Caco-2 (cell line): ENCODE results near the gene CITED1. TPM values are rescaled to one million over a fixed set of nuclear protein-coding genes. Genes with fewer than 3 reads are reported as not detected.

Experiments
- BruUV-seq: library from RNA; stranded (reverse); fragments of 400-500 nt; replicated peaks from 2 replicates; lab custom pipeline; 2021; lab: Mats Ljungman, UMichigan
- CTCF ChIA-PET: fragments of 300-600 bp; sonication (Branson Sonifier 250); formaldehyde crosslinking; loops from one replicate; lab custom pipeline; 2022; ENCODE audit warnings: antibody characterized with exemption; lab: Charles Lee
- POLR2A ChIA-PET: fragments of 300-600 bp; sonication (Branson Sonifier 250); formaldehyde crosslinking; loops from one replicate; lab custom pipeline; 2022; ENCODE audit warnings: antibody characterized with exemption; lab: Charles Lee
- DNase-seq, 2 experiments: peaks; one replicate each; pipeline versions ENCODE4 v3.0.0 to v3.0.0-alpha.2; 2020 to 2022
- H3K27me3 ChIP-seq: replicated peaks from 2 replicates; pipeline ENCODE4 v1.6.0; 2011; ENCODE audit warnings: low read length; ENCODE audit not compliant: control insufficient read depth, insufficient read depth
- H3K36me3 ChIP-seq: 2 replicates; pipeline ENCODE4 v1.5.1; 2011; ENCODE audit warnings: low read length; ENCODE audit not compliant: control insufficient read depth, insufficient read depth
- H3K4me1 ChIP-seq: fragments of 250-450 bp; sonication (Bioruptor Pico); 2 replicates; pipeline ENCODE4 v1.5.1; 2020; ENCODE audit warnings: mild to moderate bottlenecking
- H3K4me3 ChIP-seq: 2 replicates; pipeline ENCODE4 v1.5.1; 2011; ENCODE audit warnings: low read depth, mild to moderate bottlenecking, control low read depth, low read length
- H3K9me3 ChIP-seq: fragments of 250-450 bp; sonication (Bioruptor Pico); 2 replicates; pipeline ENCODE4 v1.5.1; 2020; ENCODE audit warnings: mild to moderate bottlenecking, moderate library complexity
- H3K27ac Mint-ChIP-seq: one replicate; pipeline ENCODE4 v1.8.0; 2022; ENCODE audit warnings: mixed read lengths; ENCODE audit not compliant: unreplicated experiment
- H3K27me3 Mint-ChIP-seq: one replicate; pipeline ENCODE4 v1.8.0; 2022; ENCODE audit warnings: mixed read lengths; ENCODE audit not compliant: insufficient read depth, unreplicated experiment
- H3K36me3 Mint-ChIP-seq: one replicate; pipeline ENCODE4 v1.8.0; 2022; ENCODE audit warnings: mild to moderate bottlenecking, mixed read lengths; ENCODE audit not compliant: insufficient read depth, unreplicated experiment
- H3K4me1 Mint-ChIP-seq: one replicate; pipeline ENCODE4 v1.8.0; 2022; ENCODE audit warnings: low read depth, mixed read lengths; ENCODE audit not compliant: unreplicated experiment
- H3K4me3 Mint-ChIP-seq: one replicate; pipeline ENCODE4 v1.8.0; 2022; ENCODE audit warnings: mild to moderate bottlenecking, moderate library complexity, mixed read lengths; ENCODE audit not compliant: unreplicated experiment
- H3K9me3 Mint-ChIP-seq: one replicate; pipeline ENCODE4 v1.8.0; 2022; ENCODE audit warnings: mixed read lengths; ENCODE audit not compliant: unreplicated experiment
- intact Hi-C: fragments of 100-400 bp; cut with micrococcal nuclease; formaldehyde crosslinking; loops from one replicate; pipeline ENCODE4 v1.10.0; 2022; ENCODE audit not compliant: unreplicated experiment
- total RNA-seq: library from RNA; stranded (reverse); gene quantifications from 2 replicates; pipeline ENCODE4 v1.2.3, GENCODE V29; 2022
- TF ChIP-seq, protein P1 (sequence below), 2 experiments: fragments of 200-600 bp in 1 of 2; IDR thresholded peaks; 1 replicate in 1 of 2; 2 replicates in 1 of 2; pipeline versions ENCODE4 v1.5.1 to v1.8.0; 2011 to 2022; ENCODE audit warnings: antibody characterized with exemption in 1 of 2, control low read depth in 1 of 2, inconsistent platforms in 1 of 2, low read depth in 1 of 2, low read length in 1 of 2, mild to moderate bottlenecking in 1 of 2, moderate library complexity in 1 of 2; ENCODE audit not compliant: insufficient read depth in 1 of 2, severe bottlenecking in 1 of 2, unreplicated experiment in 1 of 2

Gene CITED1
- total RNA-seq, 1 experiment from 2014 or later = 1.3 TPM

- Mint-ChIP-seq H3K4me3 (peak overlapping the region; percentile 63), H3K9me3 (no peaks in the 10 kb centered on the region), H3K4me1 (no peaks in the 10 kb centered on the region), H3K36me3 (no peaks in the 10 kb centered on the region), H3K27ac (no peak overlapping the region), H3K27me3 (peaks cover 6% of the 10 kb centered on the region)
- H3K9me3 ChIP-seq = no peaks in the 10 kb centered on the region
- POLR2A ChIA-PET = no interaction called here
- TF ChIP-seq, protein P1, sequence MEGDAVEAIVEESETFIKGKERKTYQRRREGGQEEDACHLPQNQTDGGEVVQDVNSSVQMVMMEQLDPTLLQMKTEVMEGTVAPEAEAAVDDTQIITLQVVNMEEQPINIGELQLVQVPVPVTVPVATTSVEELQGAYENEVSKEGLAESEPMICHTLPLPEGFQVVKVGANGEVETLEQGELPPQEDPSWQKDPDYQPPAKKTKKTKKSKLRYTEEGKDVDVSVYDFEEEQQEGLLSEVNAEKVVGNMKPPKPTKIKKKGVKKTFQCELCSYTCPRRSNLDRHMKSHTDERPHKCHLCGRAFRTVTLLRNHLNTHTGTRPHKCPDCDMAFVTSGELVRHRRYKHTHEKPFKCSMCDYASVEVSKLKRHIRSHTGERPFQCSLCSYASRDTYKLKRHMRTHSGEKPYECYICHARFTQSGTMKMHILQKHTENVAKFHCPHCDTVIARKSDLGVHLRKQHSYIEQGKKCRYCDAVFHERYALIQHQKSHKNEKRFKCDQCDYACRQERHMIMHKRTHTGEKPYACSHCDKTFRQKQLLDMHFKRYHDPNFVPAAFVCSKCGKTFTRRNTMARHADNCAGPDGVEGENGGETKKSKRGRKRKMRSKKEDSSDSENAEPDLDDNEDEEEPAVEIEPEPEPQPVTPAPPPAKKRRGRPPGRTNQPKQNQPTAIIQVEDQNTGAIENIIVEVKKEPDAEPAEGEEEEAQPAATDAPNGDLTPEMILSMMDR (IDR thresholded peaks at IDR 0.05; ENCODE audit: insufficient read depth in 1 of 2, low read depth in 1 of 2, low read length in 1 of 2, severe bottlenecking in 1 of 2, unreplicated experiment in 1 of 2) = no peak
- H3K4me1 ChIP-seq = no peaks in the 10 kb centered on the region
- DNase-seq = no peak
- CTCF ChIA-PET = no interaction called here
- no TSS peak for BruUV-seq
- intact Hi-C loops = loop anchor here (5.0 to 10.0 kb wide), 2 partner anchors 165 to 243 kb away; no protein-coding TSS in a partner anchor
- no peaks in the 10 kb centered on the region for H3K36me3 ChIP-seq
- peaks cover 1% of the 10 kb centered on the region; the same call in 1 of the 2 replicates for H3K27me3 ChIP-seq
- H3K4me3 ChIP-seq = peak overlapping the region; percentile 29
Measured at GRCh38 chrX:72309297-72310071, 3.8 kb upstream of the CITED1 start.

DNA sequence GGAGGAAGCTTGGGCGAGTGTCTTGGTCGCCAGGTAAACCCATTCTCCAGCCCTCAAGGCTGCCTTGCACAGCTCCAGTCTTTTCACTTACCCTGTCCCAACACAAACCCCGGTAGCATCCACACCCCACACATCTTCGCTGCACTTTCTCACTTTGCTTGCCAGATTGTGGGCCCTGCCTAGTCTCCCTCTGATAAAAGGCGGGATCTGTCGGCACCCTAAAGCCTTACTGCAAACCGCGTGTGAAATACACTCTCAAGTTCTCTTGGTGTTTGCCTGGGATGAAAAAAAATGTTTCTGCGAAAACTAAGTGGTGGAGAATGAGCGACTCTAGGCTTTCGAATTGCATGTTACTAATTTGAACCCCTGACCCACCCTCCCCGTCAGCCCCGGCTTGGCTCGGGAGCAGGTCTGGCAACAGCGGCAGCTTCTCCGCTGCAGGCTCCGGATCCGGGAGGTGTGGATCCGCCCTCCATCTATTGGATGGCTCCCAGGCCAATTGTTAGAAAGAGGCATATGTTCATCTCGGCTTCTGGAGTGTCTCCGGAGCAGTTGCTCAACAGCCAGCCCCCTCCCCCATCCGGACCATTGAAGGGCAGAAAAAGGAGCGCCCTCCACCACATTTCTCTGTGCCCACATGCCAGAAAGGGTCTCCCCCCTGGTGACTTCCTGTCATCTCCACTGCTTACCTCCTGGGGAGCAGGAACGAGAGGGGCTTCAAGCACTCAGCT lies 3.0 kb upstream of the CITED1 start:
- POLR2A ChIA-PET = interaction anchor here (0.6 kb wide), 1 partner anchor 70 kb away, joined by 3 read pairs; the partner anchor contains the start of gene ERCC6L
- peaks cover 1% of the 10 kb centered on the region; the same call in 1 of the 2 replicates for H3K27me3 ChIP-seq
- Mint-ChIP-seq H3K4me1 (no peaks in the 10 kb centered on the region), H3K4me3 (peak overlapping the region; percentile 63), H3K27me3 (peaks cover 8% of the 10 kb centered on the region), H3K27ac (no peak overlapping the region), H3K36me3 (no peaks in the 10 kb centered on the region), H3K9me3 (no peaks in the 10 kb centered on the region)
- H3K4me1 ChIP-seq = no peaks in the 10 kb centered on the region
- CTCF ChIA-PET = no interaction called here
- H3K4me3 ChIP-seq = peak overlapping the region; percentile 29
- intact Hi-C loops = loop anchor here (5.0 to 10.0 kb wide), 2 partner anchors 166 to 244 kb away; no protein-coding TSS in a partner anchor
- H3K9me3 ChIP-seq = no peaks in the 10 kb centered on the region
- no TSS peak for BruUV-seq
- TF ChIP-seq, protein P1 (IDR thresholded peaks at IDR 0.05; ENCODE audit: insufficient read depth in 1 of 2, low read depth in 1 of 2, low read length in 1 of 2, severe bottlenecking in 1 of 2, unreplicated experiment in 1 of 2) = no peak
- H3K36me3 ChIP-seq = no peaks in the 10 kb centered on the region
- DNase-seq = peak; percentile 65 to 75

- Histone ChIP-seq H3K9me3 (no peaks in the 10 kb centered on the region), H3K4me1 (no peaks in the 10 kb centered on the region), H3K4me3 (no peak overlapping the region), H3K36me3 (no peaks in the 10 kb centered on the region), H3K27me3 (peaks cover 1% of the 10 kb centered on the region)
- H3K27me3 Mint-ChIP-seq = peaks cover 8% of the 10 kb centered on the region
- ChIA-PET CTCF (no interaction called here), POLR2A (interaction anchor here (0.6 kb wide), 1 partner anchor 70 kb away, joined by 3 read pairs; the partner anchor contains the start of gene ERCC6L)
- TF ChIP-seq, protein P1 (IDR thresholded peaks at IDR 0.05; ENCODE audit: insufficient read depth in 1 of 2, low read depth in 1 of 2, low read length in 1 of 2, severe bottlenecking in 1 of 2, unreplicated experiment in 1 of 2) = no peak
- H3K9me3 Mint-ChIP-seq = no peaks in the 10 kb centered on the region
- H3K4me3 Mint-ChIP-seq = peak overlapping the region; percentile 63
- no peaks in the 10 kb centered on the region for H3K4me1 Mint-ChIP-seq
- intact Hi-C loops = loop anchor here (5.0 to 10.0 kb wide), 2 partner anchors 167 to 244 kb away; no protein-coding TSS in a partner anchor
- BruUV-seq = no TSS peak
- no peaks in the 10 kb centered on the region for H3K36me3 Mint-ChIP-seq
- DNase-seq = no peak
- H3K27ac Mint-ChIP-seq = no peak overlapping the region
Measured at GRCh38 chrX:72308209-72308565, 2.5 kb upstream of the CITED1 start.
